Measurements from ENCODE around the gene NR1H2. TPM values are rescaled to one million over a fixed set of nuclear protein-coding genes. Genes with fewer than 3 reads are reported as not detected.
A peak's percentile ranks its signal among the peaks of the same experiment; 100 is the strongest.

NR1H2 gene
- total and polyA plus RNA-seq, 12 donors: 64.0 to 125 (median 74.9) TPM

DNA sequence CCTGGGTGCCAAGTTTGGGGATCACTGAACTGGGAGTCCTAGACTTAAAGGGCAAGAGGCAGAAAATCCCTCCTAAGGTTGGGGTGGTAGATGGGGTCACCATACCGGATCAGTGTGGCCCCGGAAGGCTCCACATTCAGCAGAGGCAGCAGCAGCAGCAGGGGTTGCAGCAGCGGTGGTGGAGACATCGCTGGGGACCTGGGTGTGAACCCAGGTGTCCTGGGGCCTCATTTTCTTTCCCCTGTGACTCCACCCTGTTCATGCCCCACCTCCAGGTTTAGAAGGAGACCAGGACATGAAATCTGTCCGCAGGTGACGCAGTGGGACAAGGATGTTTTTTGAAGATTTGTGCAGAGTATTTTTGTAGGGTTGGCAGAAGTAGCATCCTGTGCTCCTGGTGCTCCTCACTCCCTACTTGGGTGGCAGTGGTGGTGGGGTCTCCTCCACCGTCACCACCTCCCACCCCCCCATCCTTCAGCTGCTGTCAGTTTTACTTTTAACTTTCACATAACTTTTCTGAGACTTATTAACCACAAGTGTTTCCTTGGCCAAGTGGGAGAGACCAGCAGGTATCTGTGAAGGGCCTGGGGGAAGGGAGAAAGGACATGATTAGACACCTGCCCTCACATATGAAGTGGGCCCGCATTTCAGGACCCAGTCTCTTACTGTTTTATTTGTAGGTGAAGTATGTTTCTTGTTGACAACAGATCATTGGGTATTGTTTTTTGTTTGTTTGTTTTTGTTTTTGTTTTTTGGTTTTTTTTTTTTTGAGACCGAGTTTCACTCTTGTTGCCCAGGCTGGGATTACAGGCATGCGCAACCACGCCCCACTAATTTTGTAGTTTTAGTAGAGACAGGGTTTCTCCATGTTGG lies 10.6 kb upstream of the NR1H2 start, which contains the start of gene NAPSA:
TSS of gene NAPSA (minus strand) at position 206 of the 873 bp plus-strand sequence. CDS start at position 188, 18 bp downstream.
- H3K36me3 ChIP-seq: no peaks in the 10 kb centered on the region
- ATAC-seq: no peak
- no peaks in the 10 kb centered on the region for H3K27me3 ChIP-seq
- no peak within 1 kb of the TSS for H3K4me3 ChIP-seq
- no peak within 1 kb of the TSS for H3K27ac ChIP-seq
- peaks cover 0 to 16% (median 5%) of the 10 kb centered on the region in 9 donors for H3K4me1 ChIP-seq
- TF ChIP-seq, protein P1, sequence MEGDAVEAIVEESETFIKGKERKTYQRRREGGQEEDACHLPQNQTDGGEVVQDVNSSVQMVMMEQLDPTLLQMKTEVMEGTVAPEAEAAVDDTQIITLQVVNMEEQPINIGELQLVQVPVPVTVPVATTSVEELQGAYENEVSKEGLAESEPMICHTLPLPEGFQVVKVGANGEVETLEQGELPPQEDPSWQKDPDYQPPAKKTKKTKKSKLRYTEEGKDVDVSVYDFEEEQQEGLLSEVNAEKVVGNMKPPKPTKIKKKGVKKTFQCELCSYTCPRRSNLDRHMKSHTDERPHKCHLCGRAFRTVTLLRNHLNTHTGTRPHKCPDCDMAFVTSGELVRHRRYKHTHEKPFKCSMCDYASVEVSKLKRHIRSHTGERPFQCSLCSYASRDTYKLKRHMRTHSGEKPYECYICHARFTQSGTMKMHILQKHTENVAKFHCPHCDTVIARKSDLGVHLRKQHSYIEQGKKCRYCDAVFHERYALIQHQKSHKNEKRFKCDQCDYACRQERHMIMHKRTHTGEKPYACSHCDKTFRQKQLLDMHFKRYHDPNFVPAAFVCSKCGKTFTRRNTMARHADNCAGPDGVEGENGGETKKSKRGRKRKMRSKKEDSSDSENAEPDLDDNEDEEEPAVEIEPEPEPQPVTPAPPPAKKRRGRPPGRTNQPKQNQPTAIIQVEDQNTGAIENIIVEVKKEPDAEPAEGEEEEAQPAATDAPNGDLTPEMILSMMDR (IDR thresholded peaks at IDR 0.05): no peak
- 83 to 84% methylated on average over 11 of the region's 11 CpGs for WGBS, 2 donors
- H3K9me3 ChIP-seq: no peaks in the 10 kb centered on the region
- intact Hi-C loops (cut with DNase I): loop anchor here in 8 of 10 donors (2.0 to 10.0 kb wide), 6 partner anchors 47 to 419 kb away; partner anchors contain the start of gene SPIB (in 1 of the 8)
- DNase-seq: no peak

DNA sequence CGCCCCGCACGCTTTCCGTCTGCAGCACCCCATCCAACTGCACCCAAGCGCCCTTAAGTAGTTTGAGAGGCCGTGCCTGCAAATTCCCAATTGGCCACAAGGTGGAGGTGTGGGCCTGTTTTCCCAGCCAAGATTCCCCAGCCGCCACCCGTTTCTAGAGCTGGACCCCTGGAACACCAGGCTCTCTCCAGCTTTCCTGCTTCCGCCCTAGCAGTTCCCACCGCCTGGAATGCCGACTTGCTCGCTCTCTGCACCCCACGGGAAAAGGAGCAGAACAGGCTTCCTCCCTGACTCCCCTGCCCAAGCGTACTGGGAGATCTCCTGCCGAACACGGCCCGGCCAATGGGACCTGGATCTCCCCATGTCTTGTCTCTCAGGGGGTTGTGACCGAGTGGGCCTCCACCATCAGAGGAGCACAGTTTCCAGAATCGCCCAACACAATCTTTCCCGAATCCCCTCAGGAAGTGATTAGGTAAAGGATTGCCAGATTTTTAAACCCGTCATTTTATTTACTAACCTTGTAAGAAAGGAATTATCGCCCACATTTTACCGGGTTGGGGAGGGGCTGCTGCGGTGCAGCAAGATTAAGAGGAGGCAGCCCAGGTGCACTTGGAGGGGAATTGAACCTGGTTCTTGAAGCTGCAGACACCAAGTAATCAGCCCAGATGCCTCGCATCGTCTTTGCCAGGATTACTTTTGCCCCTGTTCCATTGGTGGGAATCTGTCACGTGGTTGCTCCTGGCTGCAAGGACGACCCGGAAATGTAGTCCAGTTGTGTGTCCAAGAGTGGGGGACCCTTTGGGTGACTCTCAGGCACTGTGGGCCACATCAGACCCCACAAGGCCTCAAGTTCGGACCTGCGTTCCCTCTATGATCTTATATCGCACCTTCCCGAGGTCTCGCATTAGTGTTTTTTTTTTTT lies 7.3 kb upstream of the NR1H2 start:
- Histone ChIP-seq H3K36me3 (no peaks in the 10 kb centered on the region), H3K4me1 (peaks cover 0 to 16% (median 5%) of the 10 kb centered on the region in 9 donors), H3K27me3 (no peaks in the 10 kb centered on the region), H3K9me3 (no peaks in the 10 kb centered on the region), H3K4me3 (peak overlapping the region; percentile 38 to 80 (median 72)), H3K27ac (peak overlapping the region in 9 of 10 donors; percentile 59 to 91 (median 80))
- intact Hi-C loops (cut with DNase I): loop anchor here (1.0 to 10.0 kb wide), 9 partner anchors 15 to 416 kb away; partner anchors contain the start of genes POLD1 (in 1 of the 10) and SPIB (in 1 of the 10)
- peak; percentile 87 to 97 (median 95) for ATAC-seq
- WGBS, 2 donors: 5 to 8% methylated on average over 34 of the region's 34 CpGs
- TF ChIP-seq, protein P1 (IDR thresholded peaks at IDR 0.05): peak; percentile 78 to 93 (median 90)
- DNase-seq: peak; percentile 80 to 87

DNA sequence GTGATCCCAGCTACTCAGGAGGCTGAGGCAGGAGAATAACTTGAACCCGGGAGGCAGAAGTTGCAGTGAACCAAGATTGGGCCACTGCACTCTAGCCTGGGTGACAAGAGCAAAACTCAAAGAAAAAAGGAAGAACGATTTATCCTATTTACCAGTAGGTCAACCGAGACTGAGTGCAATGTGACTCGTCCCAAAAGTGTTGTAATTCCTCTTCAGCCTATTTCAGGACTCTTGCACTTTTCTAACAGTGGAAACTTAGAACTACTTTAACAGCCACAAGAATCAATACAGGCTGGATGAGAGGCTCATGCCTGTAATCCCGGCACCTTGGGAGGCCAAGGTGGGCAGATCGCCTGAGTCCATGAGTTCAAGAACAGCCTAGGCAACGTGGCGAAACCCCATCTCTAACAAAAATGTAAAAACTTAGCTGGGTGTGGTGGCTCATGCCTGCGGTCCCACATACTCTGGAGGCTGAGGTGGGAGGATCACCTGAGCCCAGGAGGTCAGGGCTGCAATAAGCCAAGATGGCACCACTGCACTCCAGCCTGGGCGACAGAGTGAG lies 4.3 kb upstream of the NR1H2 start:
- intact Hi-C loops (cut with DNase I): loop anchor here in 2 of 10 donors (5.0 kb wide), 2 partner anchors 40 to 105 kb away; partner anchors contain the start of genes EMC10 (in 1 of the 2) and GARIN5A (in 1 of the 2)
- Histone ChIP-seq H3K36me3 (no peaks in the 10 kb centered on the region), H3K4me1 (peaks cover under 1 to 32% (median 8%) of the 10 kb centered on the region in 9 donors), H3K27me3 (no peaks in the 10 kb centered on the region), H3K27ac (peak overlapping the region in 1 of 10 donors; percentile 27), H3K4me3 (no peak overlapping the region), H3K9me3 (no peaks in the 10 kb centered on the region)
- DNase-seq (no peak), ATAC-seq (no peak)
- TF ChIP-seq, protein P1 (IDR thresholded peaks at IDR 0.05): no peak
- 84 to 87% methylated on average over 10 of the region's 10 CpGs for WGBS, 2 donors
